ENCODE measurements around the gene PALM. TPM values are rescaled to one million over a fixed set of nuclear protein-coding genes. Genes with fewer than 3 reads are reported as not detected.
A peak's percentile ranks its signal among the peaks of the same experiment; 100 is the strongest.

PALM gene
- 10 to 100 TPM in 2 of 4 donors, 1 to 10 TPM in 2; 9.3 to 17.9 (median 10.9) TPM for total RNA-seq
- polyA plus RNA-seq = 1 to 10 TPM; 4.9 to 9.6 (median 6.8) TPM
- long read RNA-seq, donor 1 = 0 reads
- long read RNA-seq, donor 2, partial matches to known transcripts = 1 of 4 reads
- long read RNA-seq, donor 2, other reads (novel, unspliced or antisense) = 1 of 4 reads

GRCh38 chr19:708154-709143 is at the start of gene PALM:
Gene PALM (plus strand): TSS chr19:708935. CDS start chr19:709147, 212 bp downstream.
- intact Hi-C loops (cut with DNase I) = no loop called here
- DNase-seq = peak in 1 of 2 donors; percentile 51
- Histone ChIP-seq H3K9me3 (no peaks in the 10 kb centered on the region), H3K36me3 (ENCODE audit: insufficient read depth in 1 of 2, low read depth in 1 of 2) (no peaks in the 10 kb centered on the region), H3K27ac (peak within 1 kb of the TSS; percentile 50), H3K27me3 (ENCODE audit: insufficient read depth in 3 of 3, low read length in 2 of 3) (peaks cover 0 to 51% (median 12%) of the 10 kb centered on the region in 3 donors), H3K4me3 (peak within 1 kb of the TSS; percentile 63), H3K4me1 (no peaks in the 10 kb centered on the region)
- WGBS, 3 donors = 8 to 29% (median 17%) methylated on average over 20 to 85 of the region's 93 CpGs
- TF ChIP-seq CTCF (IDR thresholded peaks at IDR 0.05) = peak; percentile 21
- no peak for ATAC-seq

- Histone ChIP-seq H3K27ac (peak overlapping the region; percentile 91), H3K4me1 (peaks cover 63% of the 10 kb centered on the region), H3K4me3 (peak overlapping the region; percentile 100), H3K36me3 (ENCODE audit: insufficient read depth in 1 of 2, low read depth in 1 of 2) (no peaks in the 10 kb centered on the region), H3K27me3 (ENCODE audit: insufficient read depth in 3 of 3, low read length in 2 of 3) (no peaks in the 10 kb centered on the region), H3K9me3 (no peaks in the 10 kb centered on the region)
- TF ChIP-seq CTCF (IDR thresholded peaks at IDR 0.05) = no peak
- intact Hi-C loops (cut with DNase I) = no loop called here
- ATAC-seq = no peak
- 41 to 56% (median 44%) methylated on average over 20 of the region's 20 CpGs for WGBS, 3 donors
- no peak for DNase-seq
These were observed 47.8 kb upstream of the PALM start for GRCh38 chr19:660793-661426.

GRCh38 chr19:661427-662196 is 47.1 kb upstream of the PALM start:
- ATAC-seq (no peak), DNase-seq (no peak)
- peak overlapping the region; percentile 91 for H3K27ac ChIP-seq
- WGBS, 3 donors = 15 to 22% (median 15%) methylated on average over 31 of the region's 31 CpGs
- H3K36me3 ChIP-seq (ENCODE audit: insufficient read depth in 1 of 2, low read depth in 1 of 2) = no peaks in the 10 kb centered on the region
- H3K27me3 ChIP-seq (ENCODE audit: insufficient read depth in 3 of 3, low read length in 2 of 3) = no peaks in the 10 kb centered on the region
- TF ChIP-seq CTCF (IDR thresholded peaks at IDR 0.05) = no peak
- no peaks in the 10 kb centered on the region for H3K9me3 ChIP-seq
- intact Hi-C loops (cut with DNase I) = no loop called here
- H3K4me1 ChIP-seq = peaks cover 63% of the 10 kb centered on the region
- H3K4me3 ChIP-seq = peak overlapping the region; percentile 100

GRCh38 chr19:662207-662961 is 46.4 kb upstream of the PALM start:
- Histone ChIP-seq H3K4me1 (peaks cover 57% of the 10 kb centered on the region), H3K36me3 (ENCODE audit: insufficient read depth in 1 of 2, low read depth in 1 of 2) (no peaks in the 10 kb centered on the region), H3K4me3 (peak overlapping the region; percentile 100), H3K27me3 (ENCODE audit: insufficient read depth in 3 of 3, low read length in 2 of 3) (no peaks in the 10 kb centered on the region), H3K9me3 (no peaks in the 10 kb centered on the region), H3K27ac (peak overlapping the region; percentile 91)
- no peak for TF ChIP-seq CTCF (IDR thresholded peaks at IDR 0.05)
- peak in 1 of 4 donors; percentile 1 for ATAC-seq
- DNase-seq = peak; percentile 33 to 71
- intact Hi-C loops (cut with DNase I) = no loop called here
- 0 to 1% (median 1%) methylated on average over 67 to 81 of the region's 81 CpGs for WGBS, 3 donors

Data from psoas muscle (tissue), 8 donors.